ENCODE data around the gene CLEC7A.

The CLEC7A gene

DNA sequence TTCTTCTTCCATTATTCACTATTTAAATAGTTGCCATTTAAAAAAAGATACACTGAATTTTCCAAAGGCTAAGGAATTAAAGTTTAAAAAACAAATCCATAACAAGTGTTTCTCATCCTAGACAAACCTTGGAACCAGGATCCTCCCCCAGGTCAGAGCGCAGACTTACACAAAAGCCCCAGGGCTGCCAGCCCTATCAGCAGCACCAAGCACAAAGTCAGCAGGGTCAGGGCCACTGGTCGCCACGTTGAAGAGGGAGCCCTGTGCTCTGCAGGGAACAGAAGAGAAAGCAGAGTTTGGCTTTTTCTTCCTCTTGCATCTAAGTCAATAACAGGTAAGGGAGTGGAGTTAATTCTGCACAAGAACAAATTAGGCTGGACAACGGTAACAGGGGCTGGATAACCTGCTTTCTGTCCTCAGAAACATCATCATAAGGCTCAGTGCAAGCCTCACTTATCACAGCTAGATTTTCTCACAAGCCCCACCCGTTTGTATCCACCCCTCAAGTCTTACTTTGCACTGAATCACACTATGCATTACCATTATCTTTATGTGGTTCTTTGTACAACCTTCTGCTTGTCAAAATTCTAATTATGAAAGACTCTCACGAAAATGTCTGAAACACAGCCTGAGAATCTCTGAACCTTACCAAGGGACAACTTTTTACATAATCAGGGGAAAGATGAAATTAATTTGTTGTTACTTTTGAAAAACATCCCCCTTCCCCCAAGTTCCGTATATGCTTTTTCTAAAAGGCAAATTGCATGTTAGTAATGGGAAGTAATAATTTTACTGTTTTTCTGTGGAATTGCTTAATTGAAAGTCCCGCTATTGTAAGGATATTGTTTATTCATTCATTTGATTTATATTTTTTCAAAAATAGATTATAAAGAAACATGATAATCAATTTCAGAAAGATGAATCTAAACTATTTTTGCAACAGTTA, 40.8 kb downstream of the CLEC7A start:
- DNase-seq = no peak

DNA sequence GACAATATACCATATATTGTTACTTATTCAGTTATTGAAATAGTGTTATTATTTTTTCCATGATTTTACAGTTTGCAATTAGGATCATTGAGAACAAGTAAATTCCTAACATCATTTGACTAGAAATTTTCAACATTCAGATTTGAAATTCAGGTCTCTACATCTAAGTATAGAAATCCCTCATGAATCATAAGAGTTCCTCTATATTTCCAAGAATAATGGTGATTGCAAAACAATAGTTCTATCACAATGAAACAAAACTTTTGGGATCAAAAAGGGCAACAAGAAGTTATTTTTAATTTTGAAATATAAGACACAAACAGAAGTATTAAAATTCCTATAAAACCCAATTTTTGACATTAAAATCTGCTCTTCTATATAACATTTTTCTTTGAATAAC, 42.0 kb downstream of the CLEC7A start:
- DNase-seq = no peak

DNA sequence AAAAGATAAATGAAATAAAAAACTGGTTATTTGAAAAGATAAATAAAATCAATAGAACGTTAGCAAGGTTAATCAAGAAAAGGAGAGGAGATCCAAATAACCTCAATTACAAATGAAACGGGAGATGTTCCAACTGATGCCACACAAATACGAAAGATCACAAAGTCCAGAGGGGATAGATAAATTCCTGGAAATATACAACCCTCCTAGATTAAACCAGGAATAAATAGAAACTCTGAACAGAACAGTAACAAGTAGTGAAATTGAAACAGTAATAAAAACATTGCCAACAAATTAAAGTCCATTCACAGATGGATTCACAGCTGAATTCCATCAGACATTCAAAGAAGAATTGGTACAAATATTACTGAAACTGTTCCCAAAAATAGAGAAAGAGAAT, 43.6 kb downstream of the CLEC7A start:
- no peak for DNase-seq

DNA sequence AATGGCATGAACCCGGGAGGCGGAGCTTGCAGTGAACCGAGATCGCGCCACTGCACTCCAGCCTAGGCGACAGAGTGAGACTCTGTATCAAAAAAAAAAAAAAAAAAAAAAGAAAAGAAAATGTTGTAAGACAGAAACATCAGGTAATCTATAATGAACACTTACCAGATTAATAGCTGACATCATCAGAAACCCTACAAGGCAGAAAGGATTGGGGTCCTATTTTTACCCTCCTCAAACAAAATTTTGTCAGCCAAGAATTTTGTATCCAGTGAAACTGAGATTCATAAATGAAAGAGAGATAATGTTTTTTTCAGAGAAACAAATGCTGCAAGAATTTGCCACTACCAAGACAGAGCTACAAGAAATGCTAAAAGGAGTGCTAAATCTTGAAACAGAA, 45.3 kb downstream of the CLEC7A start:
- no peak for DNase-seq

DNA sequence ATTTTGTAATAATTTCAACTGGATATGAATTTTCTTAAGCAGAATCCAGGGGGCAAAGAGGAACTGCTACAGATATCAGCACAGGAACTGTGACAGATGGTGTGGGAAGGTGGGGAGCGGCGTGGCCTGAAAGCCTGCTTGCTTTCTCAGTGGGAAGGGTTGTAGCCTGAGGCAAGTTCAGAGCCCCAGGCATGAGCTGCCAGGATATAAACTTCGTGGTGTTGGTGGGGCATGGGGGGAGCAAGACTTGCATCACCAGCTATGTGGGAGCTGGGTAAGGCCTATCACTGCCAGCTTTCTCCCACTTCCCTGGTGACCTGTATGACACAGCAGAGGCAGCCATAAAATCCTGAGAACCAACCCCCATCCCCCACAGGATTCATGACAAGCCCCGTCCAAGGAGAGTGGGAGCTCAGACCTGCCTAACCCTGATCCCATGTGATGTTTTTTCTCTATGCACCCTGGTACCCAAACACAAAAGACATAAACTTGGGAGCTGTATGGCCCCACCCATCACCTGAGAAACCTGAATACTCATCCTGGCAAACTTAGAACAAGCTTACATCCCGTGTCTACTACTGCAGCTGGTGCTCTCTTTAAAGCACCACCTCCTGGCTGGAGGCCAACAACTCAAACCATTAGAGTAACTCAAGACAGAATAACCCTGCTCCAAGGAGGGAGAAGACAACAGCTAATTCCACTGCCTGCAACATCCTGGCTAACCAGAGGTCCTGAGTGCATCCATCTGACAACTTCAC, 47.7 kb downstream of the CLEC7A start:
- DNase-seq = no peak

DNA sequence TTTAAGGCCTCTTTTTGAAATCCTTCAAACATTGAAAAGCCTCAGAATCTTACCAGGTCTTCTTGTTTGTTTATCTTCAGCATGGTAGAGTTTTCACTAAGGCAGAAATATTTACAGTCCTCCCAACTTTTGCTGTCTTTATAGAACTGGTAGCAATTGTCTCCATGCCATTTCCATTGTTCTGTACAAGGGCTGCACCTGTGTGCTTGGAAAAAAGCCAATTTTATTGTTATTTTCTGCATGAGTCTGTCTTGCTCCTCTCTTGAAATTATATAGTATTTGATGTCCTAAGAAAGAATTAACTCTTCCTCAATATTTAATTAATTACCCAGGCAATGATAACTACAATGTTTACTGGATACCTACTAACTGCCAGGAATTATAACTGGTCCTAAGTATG, 54.5 kb downstream of the CLEC7A start:
- DNase-seq = no peak

DNA sequence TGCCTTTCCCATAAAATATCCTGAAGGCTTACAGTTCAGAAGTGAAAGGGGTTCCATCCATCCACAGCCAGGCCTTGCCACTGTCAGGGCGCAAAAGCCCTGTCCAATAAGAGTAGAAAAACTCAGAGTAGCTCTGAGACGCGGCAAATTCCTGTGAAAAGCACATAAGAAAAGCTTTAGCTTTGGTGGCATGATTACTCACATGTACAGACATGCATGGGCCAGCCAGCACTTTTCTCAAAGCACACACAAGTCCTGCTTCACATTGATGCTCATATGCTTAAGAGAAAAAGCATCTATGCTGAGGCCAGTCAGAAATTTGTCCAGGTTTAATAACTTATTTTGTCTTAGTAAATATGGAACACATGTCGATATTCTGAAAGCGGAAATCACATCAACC, 56.7 kb downstream of the CLEC7A start:
- no peak for DNase-seq

DNA sequence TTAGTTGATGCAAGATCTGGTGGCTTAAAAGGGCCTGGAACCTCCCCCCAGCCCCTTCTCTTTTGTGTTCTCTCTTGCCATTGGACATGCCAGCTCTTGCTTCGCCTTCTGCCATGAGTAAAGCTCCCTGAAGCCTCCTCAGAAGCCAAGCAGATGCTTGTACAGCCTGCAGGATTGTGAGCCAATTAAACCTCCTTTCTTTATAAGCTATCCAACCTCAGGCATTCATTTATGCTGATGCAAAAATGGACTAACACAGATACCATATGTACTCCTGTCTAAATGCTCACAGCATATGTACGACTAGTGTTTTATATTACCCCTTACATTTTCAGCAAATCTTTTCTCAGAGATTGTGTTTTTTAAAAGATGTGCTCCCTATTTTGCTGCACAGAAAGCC, 57.9 kb downstream of the CLEC7A start:
- no peak for DNase-seq

DNA sequence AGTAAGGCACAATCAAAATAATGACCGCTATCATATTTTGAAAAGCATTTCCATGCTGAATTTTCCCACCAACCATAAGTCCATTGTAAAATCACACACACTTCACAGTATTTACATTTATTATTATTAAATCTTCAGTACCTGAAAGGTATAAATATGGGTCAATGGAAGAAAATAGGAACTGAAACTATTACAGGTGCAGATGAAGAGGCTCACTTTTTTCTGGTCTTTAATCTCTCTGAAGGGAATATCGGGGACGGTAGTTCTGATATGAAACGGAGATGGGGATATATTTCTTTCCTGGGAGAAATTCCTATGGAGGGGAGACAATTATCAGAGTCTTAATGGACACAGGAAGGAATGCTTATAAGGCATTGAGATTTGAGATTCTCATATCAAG, 59.6 kb downstream of the CLEC7A start:
- DNase-seq = no peak

DNA sequence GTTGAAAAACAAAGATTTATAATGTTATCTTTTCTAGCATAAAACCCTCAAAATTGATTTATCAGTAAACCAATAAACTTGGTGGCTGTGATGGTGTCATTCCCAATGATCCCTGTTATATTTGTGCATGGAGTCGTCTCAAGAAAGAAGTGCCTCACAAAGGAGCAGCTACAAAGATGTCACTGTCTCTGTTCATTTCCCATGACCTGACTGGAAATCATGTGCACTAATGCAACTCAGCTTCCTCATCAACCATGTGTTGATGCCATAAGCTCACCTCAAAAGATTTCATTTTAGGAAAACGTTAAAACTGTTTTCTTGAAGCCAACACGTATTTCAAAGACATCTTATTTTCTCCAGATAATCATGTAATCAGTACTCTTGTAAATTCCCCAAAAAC, 60.0 kb downstream of the CLEC7A start:
- no peak for DNase-seq

DNA sequence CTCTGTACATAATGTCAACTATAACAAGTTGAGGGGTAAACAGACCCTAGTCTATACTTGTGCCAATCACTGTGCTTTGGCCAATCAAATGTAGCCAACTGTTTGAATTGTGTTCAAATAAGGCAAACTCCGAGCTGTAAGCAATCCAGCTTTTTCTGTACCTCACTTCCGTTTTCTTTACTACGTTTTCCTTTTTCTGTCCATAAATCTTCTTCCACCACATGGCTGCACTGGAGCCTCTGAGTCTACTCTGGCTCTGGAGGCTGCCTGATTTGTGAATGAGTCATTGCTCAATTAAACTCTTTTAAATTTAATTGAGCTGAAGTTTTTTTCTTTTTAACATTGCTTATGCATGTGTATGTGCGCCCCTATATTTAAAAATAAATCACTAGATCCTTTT, 60.9 kb downstream of the CLEC7A start:
- no peak for DNase-seq

DNA sequence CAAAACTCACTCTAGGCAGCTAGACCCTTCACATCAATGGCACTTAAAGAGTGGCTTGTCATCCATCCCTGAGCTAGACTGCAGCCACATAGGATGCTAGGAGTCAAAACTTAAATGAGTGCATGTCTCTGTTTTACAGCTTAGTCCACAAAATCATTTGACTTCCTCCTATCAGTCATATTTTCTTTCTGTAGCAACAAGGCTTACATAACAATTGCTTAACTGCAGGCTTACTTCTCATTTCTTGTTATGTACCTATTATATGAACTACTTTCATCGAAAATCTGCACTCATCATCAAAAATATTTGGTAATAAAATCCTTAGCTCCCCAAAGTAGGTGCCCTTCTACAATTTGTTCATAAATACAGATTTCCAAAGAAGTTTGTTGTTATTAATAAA, 61.4 kb downstream of the CLEC7A start:
- DNase-seq = peak; percentile 21

DNA sequence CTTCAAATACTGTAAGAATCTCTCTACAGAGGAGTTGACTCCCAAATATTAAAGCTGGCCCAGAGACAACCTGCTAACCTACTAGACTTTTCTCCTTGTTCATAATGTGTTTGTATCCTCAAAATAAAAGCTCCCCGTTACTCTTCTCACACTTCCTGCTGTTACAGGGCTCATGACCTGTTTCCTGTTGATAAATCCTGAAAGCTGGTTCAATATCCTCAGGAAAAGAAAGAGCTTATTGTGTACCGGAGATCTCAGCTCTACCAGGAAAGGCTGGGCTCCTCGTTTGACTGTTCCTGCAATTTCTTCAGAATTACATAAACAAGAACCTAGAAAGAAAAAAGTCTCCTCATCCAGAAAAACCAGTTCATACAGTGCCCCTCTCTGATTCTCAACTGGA, 62.1 kb downstream of the CLEC7A start:
- DNase-seq = no peak

DNA sequence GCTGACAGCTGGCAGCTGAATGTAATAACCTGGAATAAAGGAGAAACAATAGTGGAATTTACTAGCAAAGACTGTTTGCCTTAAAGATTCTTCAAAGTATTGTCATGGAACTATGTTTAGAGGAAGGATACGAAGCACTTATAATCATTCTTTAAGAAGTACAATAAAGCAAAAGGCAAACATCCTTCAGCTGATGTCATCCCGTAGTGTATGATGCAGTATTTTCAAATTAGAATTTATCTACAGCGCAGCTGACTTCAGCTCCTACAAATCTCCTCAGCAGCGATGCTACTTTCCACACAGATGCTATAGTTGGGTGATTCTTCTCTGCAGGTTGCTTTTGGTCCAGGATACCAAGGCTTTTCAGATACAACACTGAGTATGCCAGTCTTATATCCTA, 62.7 kb downstream of the CLEC7A start:
- no peak for DNase-seq

Measured in CD4-positive, alpha-beta T cell treated with Interleukin-21 for 1 hour (primary cell).